ENCODE data around the gene ZNF277. TPM values are rescaled to one million over a fixed set of nuclear protein-coding genes. Genes with fewer than 3 reads are reported as not detected.
"Not testable (repeated sequence)": the region's sequence is repeated elsewhere in the genome, so short reads cannot be mapped to it uniquely, and the experiment has no call there.

ZNF277 gene
- total RNA-seq, 2 donors from 2014 or later = 20.1 to 22.3 TPM

- no peak for ATAC-seq
- DNase-seq = no peak
- intact Hi-C loops (cut with DNase I, micrococcal nuclease) = no loop called here
Measured at GRCh38 chr7:112233048-112233697, 26.7 kb downstream of the ZNF277 start.

- DNase-seq = no peak
- intact Hi-C loops (cut with DNase I, micrococcal nuclease) = no loop called here
- no peak for ATAC-seq
Measured at GRCh38 chr7:112234147-112234546, 27.7 kb downstream of the ZNF277 start.

- DNase-seq (no peak), ATAC-seq (no peak)
- intact Hi-C loops (cut with DNase I, micrococcal nuclease) = no loop called here
Measured at GRCh38 chr7:112236597-112236996, 30.1 kb downstream of the ZNF277 start.

DNA sequence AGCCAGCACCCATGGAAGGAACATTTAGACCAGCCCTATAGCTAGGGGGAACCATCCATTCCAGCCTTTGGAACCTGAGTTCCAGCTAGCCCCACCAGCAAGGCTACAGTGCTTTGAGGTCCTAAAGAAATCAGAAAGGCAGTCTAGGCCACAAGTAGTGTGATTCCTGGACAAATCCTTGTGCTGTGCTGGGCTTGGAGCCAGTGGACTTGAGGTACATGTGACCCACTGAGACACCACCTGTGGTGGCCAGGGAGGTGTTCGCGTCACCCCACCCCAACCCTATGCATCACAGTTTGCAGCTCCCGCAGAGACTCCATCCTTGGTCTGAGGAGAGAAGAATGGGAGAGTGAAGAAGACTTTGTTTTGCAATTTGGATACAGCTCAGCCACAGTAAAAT lies 31.8 kb downstream of the ZNF277 start:
- DNase-seq = no peak
- intact Hi-C loops (cut with DNase I, micrococcal nuclease) = no loop called here
- no peak for ATAC-seq

GRCh38 chr7:112238852-112239610 lies 32.5 kb downstream of the ZNF277 start:
- ATAC-seq (no peak), DNase-seq (no peak)
- intact Hi-C loops (cut with DNase I, micrococcal nuclease) = no loop called here

DNA sequence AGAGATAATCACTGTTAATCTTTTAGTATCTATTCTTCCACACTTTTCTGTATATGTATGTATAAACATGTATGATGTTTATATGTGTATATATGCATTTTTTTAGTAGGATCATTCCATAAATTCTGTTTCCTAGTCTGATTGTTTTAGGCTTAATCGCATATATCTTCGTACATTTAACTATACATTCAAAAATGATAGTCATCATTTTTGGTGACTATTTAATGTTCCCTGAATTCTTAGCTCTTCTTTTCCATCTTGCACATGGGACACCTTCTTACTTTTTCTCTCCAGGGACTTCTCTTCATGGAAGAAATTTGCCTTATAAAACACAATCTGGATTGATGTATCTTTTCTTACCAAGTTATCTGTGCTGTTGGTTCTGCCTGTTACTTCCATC lies 42.1 kb downstream of the ZNF277 start:
- intact Hi-C loops (cut with DNase I, micrococcal nuclease) = no loop called here
- ATAC-seq = no peak
- no peak for DNase-seq

DNA sequence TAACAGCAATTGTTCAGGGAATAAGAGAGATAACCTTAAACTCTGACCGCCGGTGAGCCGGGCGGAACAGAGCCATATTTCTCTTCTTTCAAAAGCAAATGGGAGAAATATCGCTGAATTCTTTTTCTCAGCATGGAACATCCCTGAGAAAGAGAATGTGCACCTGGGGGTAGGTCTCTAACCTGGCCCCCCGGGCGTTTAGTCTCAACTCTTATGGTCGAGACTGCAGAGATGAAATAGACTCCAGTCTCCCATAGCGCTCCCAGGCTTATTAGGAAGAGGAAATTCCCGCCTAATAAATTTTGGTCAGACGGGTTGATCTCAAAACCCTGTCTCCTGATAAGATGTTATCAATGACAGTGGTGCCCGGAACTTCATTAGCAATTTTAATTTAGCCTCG lies 43.5 kb downstream of the ZNF277 start:
- DNase-seq; intact Hi-C loops (cut with DNase I, micrococcal nuclease); ATAC-seq: not testable (repeated sequence)

- DNase-seq = no peak
- no peak for ATAC-seq
- intact Hi-C loops (cut with DNase I, micrococcal nuclease) = no loop called here
Measured at GRCh38 chr7:112252141-112252540, 45.6 kb downstream of the ZNF277 start.

- DNase-seq (no peak), ATAC-seq (no peak)
- intact Hi-C loops (cut with DNase I, micrococcal nuclease) = no loop called here
Measured at GRCh38 chr7:112252691-112253090, 46.2 kb downstream of the ZNF277 start.

GRCh38 chr7:112254156-112254555 lies 47.7 kb downstream of the ZNF277 start:
- no peak for DNase-seq
- no peak for ATAC-seq
- intact Hi-C loops (cut with DNase I, micrococcal nuclease) = no loop called here

- intact Hi-C loops (cut with DNase I, micrococcal nuclease) = no loop called here
- ATAC-seq (no peak), DNase-seq (no peak)
Measured at GRCh38 chr7:112254709-112255387, 48.4 kb downstream of the ZNF277 start.

DNA sequence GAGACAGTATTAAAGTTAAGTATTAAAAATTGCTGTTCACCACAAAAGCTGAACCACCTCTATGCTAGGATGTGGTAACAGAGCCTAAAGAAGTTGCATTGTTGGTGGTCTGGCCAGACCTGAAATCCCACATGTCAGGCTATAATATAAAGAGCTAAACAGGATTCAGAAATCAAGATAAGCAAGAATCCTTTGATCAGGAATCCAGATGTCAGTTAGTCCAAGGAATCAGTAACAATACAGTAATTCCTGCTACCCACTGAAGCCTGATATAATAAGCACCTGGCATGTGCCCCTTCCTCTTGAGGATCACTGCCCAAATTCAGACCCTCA lies 48.9 kb downstream of the ZNF277 start:
- intact Hi-C loops (cut with DNase I, micrococcal nuclease) = no loop called here
- ATAC-seq (no peak), DNase-seq (no peak)

DNA sequence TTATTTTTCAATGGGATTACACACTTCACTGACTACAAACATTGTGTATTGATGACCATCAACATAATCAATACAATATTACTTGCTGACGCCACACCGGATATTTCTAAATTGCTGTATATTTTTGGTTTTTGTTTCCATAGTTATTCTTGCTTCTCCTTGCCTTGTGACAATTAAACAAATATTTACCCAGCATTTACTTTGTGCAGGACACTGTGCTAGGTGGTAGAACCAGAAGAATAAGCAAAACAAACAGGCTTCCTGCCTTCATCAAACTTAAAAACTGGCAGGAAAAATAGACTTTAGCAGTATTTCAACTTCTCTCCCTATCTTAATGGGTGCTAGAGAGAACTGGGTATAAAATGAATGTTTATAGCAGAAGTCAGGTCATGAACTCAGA lies 50.6 kb downstream of the ZNF277 start:
- peak; percentile 50 for ATAC-seq
- DNase-seq = no peak
- intact Hi-C loops (cut with DNase I, micrococcal nuclease) = no loop called here

DNA sequence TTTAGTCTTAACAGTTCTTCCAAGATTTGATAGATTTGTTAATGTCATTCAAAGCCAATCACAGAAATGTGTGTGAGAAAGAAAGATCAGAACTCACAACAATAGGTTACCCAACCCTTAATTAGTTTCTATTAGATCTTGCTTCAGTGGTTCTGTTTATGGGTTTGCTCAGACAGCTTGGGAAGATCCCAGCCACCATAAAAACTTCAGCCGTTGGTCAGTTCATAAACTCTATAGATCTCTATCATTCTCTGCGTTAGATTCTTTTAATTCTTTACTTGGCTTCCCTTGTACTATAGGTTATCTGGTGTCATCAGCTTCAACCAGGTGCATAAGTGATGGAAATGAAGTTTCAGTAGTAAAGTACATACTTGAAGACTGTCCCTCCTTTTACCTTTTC lies 54.4 kb downstream of the ZNF277 start:
- intact Hi-C loops (cut with DNase I, micrococcal nuclease) = no loop called here
- ATAC-seq (no peak), DNase-seq (no peak)

DNA sequence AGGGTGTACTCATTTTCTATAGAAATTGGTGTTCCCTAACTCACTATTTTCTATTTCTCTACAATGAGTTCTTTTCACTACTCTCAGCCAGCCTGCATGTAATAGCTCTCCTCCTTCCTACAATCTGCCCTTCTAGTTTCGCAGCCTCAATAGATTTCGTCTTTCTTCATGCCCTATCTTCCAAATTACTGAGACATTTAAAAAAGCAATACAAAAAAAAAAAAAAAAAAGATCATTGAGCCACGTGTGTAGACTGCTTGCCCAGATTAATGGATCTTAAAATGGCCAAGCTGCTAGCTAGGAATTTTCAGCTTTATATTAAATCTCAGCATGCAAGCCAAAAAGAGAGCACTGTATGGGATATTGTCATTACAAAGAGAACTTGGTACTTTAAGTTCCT lies 55.5 kb downstream of the ZNF277 start:
- no peak for ATAC-seq
- intact Hi-C loops (cut with DNase I, micrococcal nuclease) = no loop called here
- DNase-seq = no peak

DNA sequence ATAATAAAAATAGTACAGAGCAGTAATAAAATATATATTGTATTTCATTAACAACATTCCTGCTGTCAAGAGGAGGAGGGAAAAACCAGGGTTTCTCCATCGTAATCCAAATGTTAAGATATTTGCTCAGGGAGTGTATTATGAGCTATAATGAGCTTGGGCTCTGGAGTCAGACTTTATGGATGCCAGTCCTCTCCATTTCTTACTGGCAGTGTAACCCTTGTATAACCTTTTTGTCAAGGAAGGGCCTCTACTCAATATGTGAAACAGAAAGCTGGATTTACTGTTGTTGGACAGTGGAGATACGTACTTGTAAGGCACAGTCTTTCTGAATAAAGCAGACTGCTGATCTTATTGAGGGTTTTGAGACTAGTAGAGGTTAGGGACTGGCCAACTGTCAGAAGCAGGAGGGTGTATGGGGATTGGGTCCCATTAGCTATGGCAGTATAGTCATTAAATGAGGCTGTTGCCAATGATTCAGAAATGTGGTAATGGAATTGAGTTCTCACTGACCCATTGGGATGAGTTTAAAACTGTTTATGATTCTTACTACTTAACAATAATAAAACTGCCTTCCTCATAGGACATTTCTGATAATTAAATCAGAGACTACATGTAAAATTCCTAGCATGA lies 56.5 kb downstream of the ZNF277 start:
- intact Hi-C loops (cut with DNase I, micrococcal nuclease) = no loop called here
- DNase-seq (no peak), ATAC-seq (peak; percentile 99)

GRCh38 chr7:112263519-112263918 lies 57.0 kb downstream of the ZNF277 start:
- ATAC-seq (peak; percentile 37), DNase-seq (no peak)
- intact Hi-C loops (cut with DNase I, micrococcal nuclease) = no loop called here

DNA sequence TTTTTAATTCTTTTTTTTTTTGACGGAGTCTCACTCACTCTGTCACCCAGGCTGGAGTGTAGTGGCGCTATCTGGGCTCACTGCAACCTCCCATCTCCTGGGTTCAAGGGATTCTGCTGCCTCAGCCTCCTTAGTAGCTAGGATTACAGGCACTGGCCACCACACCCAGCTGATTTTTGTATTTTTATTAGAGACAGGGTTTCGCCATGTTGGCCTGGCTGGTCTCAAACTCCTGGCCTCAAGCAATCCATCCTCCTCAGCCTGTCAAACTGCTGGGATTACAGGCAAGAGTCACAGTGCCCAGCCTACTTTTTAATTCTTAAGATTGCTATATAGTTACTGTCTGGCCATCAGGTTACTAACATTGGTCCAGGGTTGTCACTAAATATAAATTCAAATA lies 59.6 kb downstream of the ZNF277 start:
- DNase-seq (no peak), ATAC-seq (no peak)
- intact Hi-C loops (cut with DNase I, micrococcal nuclease) = no loop called here

- intact Hi-C loops (cut with DNase I, micrococcal nuclease) = no loop called here
- ATAC-seq (no peak), DNase-seq (no peak)
Measured at GRCh38 chr7:112266595-112267270, 60.2 kb downstream of the ZNF277 start.

All from left colon (tissue), 2 donors.